Occipital lobe (tissue), 2 donors: Measurements from ENCODE around the gene FGF14. TPM values are rescaled to one million over a fixed set of nuclear protein-coding genes. Genes with fewer than 3 reads are reported as not detected.
"Not testable (repeated sequence)": the region's sequence is repeated elsewhere in the genome, so short reads cannot be mapped to it uniquely, and the experiment has no call there.

Experiments
- DNase-seq: peaks from one replicate; lab custom pipeline; 2025; lab: John Stamatoyannopoulos, UW
- total RNA-seq: library from RNA; depleted of rRNA; stranded (reverse); fragments of >200 nt; gene quantifications from one replicate; pipeline ENCODE4 v1.2.3, GENCODE V29; 2014

FGF14 gene
- total RNA-seq, 1 donor from 2014 or later: 69.1 TPM

DNA sequence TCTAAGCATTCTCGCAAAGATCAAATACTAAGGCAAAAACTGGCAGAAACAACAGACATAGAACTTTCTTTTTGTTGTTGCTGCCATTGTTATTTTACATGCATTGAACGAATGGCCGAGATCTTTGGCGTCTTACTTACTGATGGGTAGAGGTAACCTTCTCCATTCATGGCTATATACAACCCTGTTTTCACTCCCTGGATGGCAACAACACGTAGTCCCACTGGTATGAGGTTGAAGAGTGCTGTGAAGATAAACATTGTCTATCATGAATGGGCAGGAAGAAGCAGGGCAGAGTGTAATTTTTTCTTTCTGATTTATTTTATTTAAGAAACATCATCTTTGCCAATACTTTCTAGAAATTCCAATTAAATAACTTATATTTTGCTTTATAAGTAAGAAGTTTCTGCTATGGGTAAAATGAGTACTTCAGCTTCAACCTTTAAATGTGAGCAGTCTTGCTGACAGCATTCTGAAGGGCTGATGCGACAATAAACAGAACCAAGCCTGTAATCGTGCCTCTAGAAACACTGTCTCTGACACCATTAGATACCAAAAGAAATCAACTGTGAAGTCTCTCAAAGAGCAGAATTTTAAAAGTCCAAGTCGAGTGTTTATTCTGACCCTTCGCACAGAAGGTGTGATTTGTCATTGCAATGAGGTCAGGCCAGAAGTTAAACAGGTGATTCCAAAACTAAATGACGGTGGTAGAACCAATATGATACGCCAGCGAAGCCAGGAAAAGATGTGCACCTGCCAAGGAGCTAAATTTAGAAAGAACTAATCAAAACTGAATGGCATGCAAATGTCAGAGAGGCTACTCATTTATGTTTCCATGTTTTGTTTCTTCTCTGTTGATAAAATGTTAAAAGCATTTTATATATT lies 533.0 kb downstream of the FGF14 start:
- no peak for DNase-seq

DNA sequence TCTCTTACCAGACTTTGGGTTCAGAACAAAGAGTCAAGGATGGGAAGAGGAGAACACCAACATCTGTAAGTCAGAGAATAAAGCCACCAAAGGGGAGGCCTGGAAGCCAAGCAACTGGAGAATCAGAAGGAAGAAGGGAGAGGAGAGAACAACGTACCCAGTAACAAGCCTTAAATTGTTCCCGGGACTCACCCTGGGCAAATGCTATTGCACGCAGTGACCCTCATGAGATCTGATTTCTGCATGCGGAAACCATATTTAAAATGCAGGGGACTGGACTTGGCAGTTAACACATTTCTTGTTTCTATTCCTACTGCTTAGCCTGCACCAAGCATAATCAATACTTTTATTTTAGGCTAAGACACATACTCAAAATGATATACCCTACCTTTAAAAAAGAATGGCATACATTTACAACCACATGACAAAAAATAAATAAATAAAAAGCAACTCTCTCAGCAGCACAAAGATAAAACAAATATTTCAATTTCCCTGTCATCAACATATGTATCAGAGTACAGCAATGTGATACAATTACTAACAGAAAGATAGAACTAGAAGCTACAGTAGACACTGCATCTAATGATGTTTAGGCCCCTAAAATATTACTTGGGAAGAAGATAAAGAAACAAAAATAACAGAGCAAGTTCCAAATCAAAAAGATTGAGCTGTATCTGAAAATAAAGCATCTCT lies 534.8 kb downstream of the FGF14 start:
- no peak for DNase-seq

GRCh38 chr13:101858860-101859259 lies 543.0 kb downstream of the FGF14 start:
- DNase-seq: no peak

DNA sequence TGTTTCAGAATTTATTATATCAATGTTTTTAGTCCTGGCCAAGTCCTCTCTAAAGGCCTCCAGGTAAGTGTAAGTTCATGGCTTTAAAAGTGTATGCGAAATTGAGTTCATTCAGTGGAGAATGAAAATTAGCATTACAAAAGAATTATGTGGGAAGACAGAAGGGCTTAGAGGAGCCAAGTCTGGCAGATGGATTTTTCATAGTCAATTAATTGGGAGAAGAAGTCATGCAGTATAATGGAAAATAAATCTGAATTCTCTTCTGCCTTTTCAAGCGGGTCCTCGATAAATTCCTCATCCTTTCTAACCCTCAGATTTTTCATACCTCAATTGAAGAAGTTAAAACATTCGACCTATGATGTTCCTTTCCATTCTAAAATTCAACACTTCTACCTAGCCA lies 555.1 kb downstream of the FGF14 start:
- no peak for DNase-seq

- DNase-seq: no peak
These were observed 555.6 kb downstream of the FGF14 start for GRCh38 chr13:101846249-101846648.

DNA sequence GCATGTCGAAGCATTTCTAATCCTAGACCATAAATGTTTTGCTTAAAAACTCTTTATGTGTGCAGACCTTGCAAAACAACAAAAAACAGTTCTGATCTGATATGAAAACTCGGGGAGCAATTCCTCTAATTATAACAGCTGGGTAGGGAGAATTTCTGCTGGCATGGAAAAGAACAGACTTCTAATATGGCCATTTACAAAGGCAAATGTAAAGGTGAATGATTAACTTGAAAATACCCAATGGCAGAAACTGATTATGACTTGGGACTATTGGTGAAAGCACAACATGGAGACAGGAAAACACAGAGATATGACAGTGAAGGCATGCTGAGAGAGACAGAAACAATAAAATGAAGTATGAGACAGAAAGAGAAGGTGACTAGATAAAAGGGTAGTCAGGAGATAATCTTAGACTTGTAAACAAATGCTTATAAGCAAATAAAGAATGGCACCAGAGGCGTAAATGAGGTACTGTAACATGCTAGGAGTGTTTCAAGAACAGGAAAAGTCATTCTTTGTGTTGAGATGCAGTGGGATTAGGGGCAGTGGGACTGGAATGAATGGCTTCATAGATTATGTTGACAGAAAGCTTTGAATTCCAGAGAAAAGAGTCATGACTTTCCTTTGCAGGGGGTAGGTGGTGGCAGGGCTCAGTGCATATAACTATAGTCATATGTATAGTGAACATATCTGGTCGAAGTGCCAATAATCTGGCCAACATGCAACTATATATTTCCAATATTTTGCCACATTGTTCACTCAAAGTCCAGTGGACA lies 556.4 kb downstream of the FGF14 start:
- DNase-seq: no peak

DNA sequence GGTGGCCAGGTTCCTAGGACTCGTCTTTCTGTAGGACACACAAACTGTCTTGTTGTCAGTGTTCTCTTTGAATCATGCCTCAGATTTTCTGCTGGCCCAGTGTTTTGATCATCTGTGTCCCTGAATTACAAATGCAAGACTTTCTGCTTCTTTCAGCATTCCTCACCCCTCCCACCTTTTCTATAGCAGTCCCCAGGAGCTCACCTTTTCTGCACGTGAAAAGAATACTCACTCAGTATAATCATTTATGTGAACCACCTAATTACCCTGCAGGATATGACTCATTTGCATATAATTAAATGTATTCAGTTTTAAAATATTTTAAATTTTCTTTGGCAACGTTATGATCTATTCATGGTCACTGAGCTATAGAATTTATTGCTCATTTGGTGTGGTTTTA lies 560.1 kb downstream of the FGF14 start:
- DNase-seq: no peak

- no peak for DNase-seq
These were observed 563.5 kb downstream of the FGF14 start for GRCh38 chr13:101838323-101838722.

- not testable (repeated sequence) for DNase-seq
These were observed 564.1 kb downstream of the FGF14 start for GRCh38 chr13:101837778-101838177.

DNA sequence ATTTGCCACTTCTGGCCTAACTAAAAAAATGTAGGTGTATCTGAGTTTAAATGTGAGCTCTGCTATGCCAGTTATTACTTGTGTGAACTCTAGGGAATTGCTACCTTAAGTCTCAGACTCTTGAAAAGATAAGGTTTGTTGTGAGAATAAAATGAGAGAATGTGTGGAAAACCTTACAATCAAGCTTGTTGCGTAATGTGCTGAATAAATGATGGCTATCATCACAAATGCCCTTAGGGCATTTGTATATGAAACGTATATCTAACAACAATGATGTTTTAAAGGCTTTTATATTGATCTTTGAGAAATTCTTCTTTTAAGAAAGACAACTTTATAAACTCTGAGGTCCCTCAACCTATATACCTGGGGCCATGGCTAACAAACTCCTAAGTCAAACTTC lies 564.6 kb downstream of the FGF14 start:
- DNase-seq: no peak

GRCh38 chr13:101835920-101836319 lies 565.9 kb downstream of the FGF14 start:
- DNase-seq: no peak

GRCh38 chr13:101833671-101834070 lies 568.2 kb downstream of the FGF14 start:
- no peak for DNase-seq

DNA sequence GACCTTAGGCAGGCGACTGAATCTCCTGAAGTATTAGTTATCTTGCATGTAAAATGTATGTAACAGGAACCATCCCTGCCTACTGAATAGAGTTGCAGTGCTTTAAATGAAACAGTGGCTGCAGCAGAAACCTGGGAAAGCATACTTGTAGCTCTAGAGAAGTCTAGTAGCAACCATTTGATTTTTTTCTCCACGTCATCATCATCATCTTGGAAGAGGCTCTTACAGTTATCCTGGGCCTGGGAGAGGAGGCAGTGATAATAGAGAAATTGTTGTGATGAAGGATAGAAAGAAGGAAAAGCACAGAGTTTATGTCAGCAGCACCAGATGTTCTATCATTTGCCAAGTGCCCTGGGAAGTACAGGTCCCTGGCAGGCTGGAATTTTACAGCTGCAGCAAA lies 571.8 kb downstream of the FGF14 start:
- DNase-seq: no peak

GRCh38 chr13:101829484-101829883 lies 572.4 kb downstream of the FGF14 start:
- no peak for DNase-seq

DNA sequence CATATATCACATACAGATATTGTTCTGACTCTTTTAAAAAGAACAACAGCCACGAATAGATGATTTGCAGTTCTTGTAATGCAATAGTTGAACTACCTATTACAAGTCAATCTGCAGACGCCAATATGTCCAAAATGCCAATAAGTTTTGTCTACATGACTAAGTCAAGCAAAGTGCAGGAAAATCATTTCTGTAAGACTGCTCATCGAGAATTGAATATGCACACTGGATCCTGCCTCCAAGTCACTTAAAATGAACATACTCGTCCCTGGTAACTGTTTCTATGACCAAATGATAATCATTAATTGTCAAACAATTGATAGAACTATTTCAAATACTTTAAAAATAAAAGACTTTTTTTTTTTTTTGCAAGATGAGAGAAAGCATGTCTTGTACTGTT lies 573.7 kb downstream of the FGF14 start:
- no peak for DNase-seq

- DNase-seq: no peak
These were observed 584.0 kb downstream of the FGF14 start for GRCh38 chr13:101817898-101818297.

- no peak for DNase-seq
These were observed 590.0 kb downstream of the FGF14 start for GRCh38 chr13:101811881-101812280.

DNA sequence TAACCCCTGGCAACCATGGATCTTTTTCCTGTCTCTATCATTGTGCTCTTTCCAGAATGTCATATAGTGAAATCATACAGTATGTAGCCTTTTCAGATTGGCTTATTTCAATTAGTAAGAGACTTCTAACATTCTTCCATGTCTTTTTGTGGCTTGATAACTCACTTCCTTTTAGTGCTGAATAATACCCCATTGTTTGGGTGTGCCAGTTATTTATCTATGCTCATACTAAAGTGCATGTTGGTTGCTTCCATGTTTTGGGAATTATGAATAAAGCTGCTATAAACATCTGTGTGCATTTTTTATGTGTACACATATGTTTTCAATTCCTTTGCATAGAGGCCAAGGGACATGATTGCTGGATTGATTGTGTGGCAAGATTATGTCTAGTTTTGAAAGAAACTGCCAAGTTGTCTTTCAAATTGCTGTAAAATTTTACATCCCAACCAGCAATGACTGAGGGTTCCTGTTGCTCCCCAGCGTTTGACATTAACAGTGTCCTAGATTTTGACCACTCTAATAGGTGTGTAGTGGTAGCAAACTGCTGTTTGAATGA lies 590.5 kb downstream of the FGF14 start:
- DNase-seq: no peak

- DNase-seq: no peak
These were observed 602.7 kb downstream of the FGF14 start for GRCh38 chr13:101799196-101799595.

- no peak for DNase-seq
These were observed 603.4 kb downstream of the FGF14 start for GRCh38 chr13:101798437-101798836.

GRCh38 chr13:101795460-101795859 lies 606.4 kb downstream of the FGF14 start:
- DNase-seq: no peak

GRCh38 chr13:101795025-101795424 lies 606.8 kb downstream of the FGF14 start:
- no peak for DNase-seq
